Measurements from ENCODE around the gene SNRPB2.

SNRPB2 gene

GRCh38 chr20:16694161-16694560 lies 35.7 kb upstream of the SNRPB2 start:
- DNase-seq (ENCODE audit: insufficient read length, low spot score) (no peak), FAIRE-seq (no peak)
- TF ChIP-seq, protein P1, sequence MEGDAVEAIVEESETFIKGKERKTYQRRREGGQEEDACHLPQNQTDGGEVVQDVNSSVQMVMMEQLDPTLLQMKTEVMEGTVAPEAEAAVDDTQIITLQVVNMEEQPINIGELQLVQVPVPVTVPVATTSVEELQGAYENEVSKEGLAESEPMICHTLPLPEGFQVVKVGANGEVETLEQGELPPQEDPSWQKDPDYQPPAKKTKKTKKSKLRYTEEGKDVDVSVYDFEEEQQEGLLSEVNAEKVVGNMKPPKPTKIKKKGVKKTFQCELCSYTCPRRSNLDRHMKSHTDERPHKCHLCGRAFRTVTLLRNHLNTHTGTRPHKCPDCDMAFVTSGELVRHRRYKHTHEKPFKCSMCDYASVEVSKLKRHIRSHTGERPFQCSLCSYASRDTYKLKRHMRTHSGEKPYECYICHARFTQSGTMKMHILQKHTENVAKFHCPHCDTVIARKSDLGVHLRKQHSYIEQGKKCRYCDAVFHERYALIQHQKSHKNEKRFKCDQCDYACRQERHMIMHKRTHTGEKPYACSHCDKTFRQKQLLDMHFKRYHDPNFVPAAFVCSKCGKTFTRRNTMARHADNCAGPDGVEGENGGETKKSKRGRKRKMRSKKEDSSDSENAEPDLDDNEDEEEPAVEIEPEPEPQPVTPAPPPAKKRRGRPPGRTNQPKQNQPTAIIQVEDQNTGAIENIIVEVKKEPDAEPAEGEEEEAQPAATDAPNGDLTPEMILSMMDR (IDR thresholded peaks at IDR 0.05; ENCODE audit: insufficient read depth, missing control alignments): no peak

DNA sequence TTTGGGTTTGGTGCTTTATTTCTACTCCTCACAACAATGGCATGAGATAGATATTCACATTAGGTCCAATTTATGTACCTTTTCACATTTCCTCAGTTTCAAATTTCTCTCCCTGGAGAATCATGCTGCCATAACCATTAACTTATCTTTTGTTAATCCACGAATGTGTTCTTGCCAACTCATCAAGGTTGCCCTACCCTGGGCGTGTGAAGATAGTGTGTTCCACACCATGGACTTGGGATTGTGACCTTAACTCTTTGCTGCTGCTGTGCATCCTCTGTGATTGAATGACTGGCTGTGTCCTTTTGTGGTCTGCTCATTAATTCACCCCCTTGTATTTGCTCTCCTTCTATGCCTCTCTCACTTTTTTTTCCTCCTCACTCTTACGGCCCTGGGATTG lies 34.2 kb upstream of the SNRPB2 start:
- no peak for FAIRE-seq
- DNase-seq (ENCODE audit: insufficient read length, low spot score): no peak
- TF ChIP-seq, protein P1 (IDR thresholded peaks at IDR 0.05; ENCODE audit: insufficient read depth, missing control alignments): no peak

- no peak for FAIRE-seq
- TF ChIP-seq, protein P1 (IDR thresholded peaks at IDR 0.05; ENCODE audit: insufficient read depth, missing control alignments): peak; percentile 47
- DNase-seq (ENCODE audit: insufficient read length, low spot score): no peak
These were observed 30.5 kb upstream of the SNRPB2 start for GRCh38 chr20:16699293-16699692.

GRCh38 chr20:16701296-16701695 lies 28.5 kb upstream of the SNRPB2 start:
- DNase-seq (ENCODE audit: insufficient read length, low spot score): no peak
- FAIRE-seq: no peak
- TF ChIP-seq, protein P1 (IDR thresholded peaks at IDR 0.05; ENCODE audit: insufficient read depth, missing control alignments): peak; percentile 27

DNA sequence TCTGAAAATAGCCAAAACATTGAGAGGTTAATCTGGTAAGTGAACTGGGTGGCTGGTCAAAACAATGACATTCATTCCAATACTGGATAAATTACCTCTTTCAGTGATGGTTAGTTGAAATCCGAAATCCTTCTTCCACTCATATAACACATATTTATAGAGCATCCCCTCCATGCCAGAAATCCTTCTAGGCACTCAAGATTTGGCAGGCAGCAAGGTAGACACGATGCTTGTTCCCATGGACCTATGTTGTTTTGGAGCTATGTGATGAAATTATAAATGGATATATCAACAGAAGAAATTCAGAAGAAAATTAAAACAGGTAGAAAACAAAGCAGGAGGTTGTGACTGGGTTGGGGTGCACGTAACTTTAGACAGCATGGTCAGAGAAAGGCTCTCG lies 26.3 kb upstream of the SNRPB2 start:
- FAIRE-seq (no peak), DNase-seq (ENCODE audit: insufficient read length, low spot score) (no peak)
- TF ChIP-seq, protein P1 (IDR thresholded peaks at IDR 0.05; ENCODE audit: insufficient read depth, missing control alignments): no peak

DNA sequence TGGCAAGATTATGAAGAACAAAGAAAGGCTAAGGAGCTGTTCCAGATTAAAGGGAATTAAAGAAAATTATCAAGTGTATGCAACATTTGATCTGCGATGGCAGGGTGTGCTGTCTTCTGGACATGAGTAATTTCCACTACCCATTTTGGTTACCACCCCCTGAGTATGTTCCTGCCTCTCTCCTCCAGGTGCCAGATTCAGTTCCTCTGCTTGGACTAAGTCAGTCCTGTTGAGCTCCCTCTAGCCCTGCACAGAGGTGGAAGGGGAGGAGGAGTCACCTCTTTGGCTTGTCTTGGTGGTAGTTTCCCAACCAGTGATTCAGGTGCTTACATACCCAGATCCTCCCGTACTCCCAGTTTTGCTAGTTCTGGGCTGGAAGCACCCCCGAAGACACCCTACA lies 22.2 kb upstream of the SNRPB2 start:
- FAIRE-seq (no peak), DNase-seq (ENCODE audit: insufficient read length, low spot score) (no peak)
- TF ChIP-seq, protein P1 (IDR thresholded peaks at IDR 0.05; ENCODE audit: insufficient read depth, missing control alignments): no peak

DNA sequence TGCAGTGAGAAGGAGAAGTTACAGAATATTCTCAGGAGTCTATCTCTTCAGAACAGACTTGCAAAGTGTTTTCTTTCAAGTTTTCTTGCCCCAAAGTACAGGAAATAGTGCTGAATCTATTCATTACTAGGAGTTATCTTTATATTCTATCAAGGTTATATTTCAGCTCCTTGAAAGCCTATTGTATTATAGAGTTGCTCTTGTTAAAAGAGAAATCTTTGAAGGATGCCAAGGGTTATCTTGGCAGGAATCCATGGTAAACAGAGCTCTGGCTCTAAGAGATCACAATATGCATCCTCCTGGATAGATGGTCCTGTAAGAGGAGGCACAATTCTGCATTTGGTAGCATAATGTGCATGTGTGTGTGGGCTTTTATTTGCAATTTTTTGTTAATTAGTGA lies 21.2 kb upstream of the SNRPB2 start:
- DNase-seq (ENCODE audit: insufficient read length, low spot score) (no peak), FAIRE-seq (no peak)
- TF ChIP-seq, protein P1 (IDR thresholded peaks at IDR 0.05; ENCODE audit: insufficient read depth, missing control alignments): no peak

Data from D721Med (cell line).